22Rv1 (cell line): ENCODE results near the gene CCDC90B.

Experiments
- ZFX ChIP-seq: fragments of 450-650 bp; IDR thresholded peaks from 2 replicates; pipeline ENCODE4 v1.6.1; 2017; ENCODE audit warnings: antibody characterized with exemption, borderline replicate concordance
- TF ChIP-seq, protein P1 (sequence below): fragments of 450-650 bp; IDR thresholded peaks from 2 replicates; pipeline ENCODE4 v1.5.1; 2017; ENCODE audit warnings: mild to moderate bottlenecking

DNA sequence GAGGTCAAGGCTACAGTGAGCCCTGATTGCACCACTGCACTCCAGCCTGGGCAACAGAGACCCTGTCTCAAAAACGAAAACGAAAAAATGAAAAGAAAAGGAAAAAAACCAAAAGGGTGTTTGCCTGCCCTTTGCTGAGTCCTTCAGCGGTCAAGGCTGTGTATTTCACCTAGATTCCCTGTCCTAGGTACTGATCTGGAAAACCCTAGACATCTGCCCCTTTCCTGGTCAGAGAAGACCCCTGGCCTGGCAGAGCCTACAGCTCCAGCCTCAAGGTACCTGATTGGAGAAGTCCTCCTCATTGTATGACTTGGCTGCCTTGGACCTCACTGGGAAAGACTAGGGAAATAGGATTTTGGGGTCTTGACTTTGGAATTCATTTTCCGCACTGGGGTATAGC is 8.0 kb upstream of the CCDC90B start:
- TF ChIP-seq, protein P1, sequence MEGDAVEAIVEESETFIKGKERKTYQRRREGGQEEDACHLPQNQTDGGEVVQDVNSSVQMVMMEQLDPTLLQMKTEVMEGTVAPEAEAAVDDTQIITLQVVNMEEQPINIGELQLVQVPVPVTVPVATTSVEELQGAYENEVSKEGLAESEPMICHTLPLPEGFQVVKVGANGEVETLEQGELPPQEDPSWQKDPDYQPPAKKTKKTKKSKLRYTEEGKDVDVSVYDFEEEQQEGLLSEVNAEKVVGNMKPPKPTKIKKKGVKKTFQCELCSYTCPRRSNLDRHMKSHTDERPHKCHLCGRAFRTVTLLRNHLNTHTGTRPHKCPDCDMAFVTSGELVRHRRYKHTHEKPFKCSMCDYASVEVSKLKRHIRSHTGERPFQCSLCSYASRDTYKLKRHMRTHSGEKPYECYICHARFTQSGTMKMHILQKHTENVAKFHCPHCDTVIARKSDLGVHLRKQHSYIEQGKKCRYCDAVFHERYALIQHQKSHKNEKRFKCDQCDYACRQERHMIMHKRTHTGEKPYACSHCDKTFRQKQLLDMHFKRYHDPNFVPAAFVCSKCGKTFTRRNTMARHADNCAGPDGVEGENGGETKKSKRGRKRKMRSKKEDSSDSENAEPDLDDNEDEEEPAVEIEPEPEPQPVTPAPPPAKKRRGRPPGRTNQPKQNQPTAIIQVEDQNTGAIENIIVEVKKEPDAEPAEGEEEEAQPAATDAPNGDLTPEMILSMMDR = no peak
- TF ChIP-seq ZFX = no peak
